Activated CD8-positive, alpha-beta memory T cell treated with anti-CD3 and anti-CD28 coated beads, Interleukin-2, amount 50 U/mL, for 4 hours (primary cell): ENCODE results near the gene HTT.

Experiments
- DNase-seq: peaks from one replicate; pipeline ENCODE4 v3.0.0-alpha.2; 2020

The HTT gene

GRCh38 chr4:3223956-3224748 lies 149.7 kb downstream of the HTT start:
- no peak for DNase-seq

GRCh38 chr4:3225071-3225850 lies 150.8 kb downstream of the HTT start:
- no peak for DNase-seq

GRCh38 chr4:3225936-3226335 lies 151.5 kb downstream of the HTT start:
- no peak for DNase-seq

- no peak for DNase-seq
These were observed 152.0 kb downstream of the HTT start for GRCh38 chr4:3226467-3226866.

GRCh38 chr4:3226944-3227343 lies 152.5 kb downstream of the HTT start:
- DNase-seq: no peak

GRCh38 chr4:3227878-3228675 lies 153.6 kb downstream of the HTT start:
- DNase-seq: no peak

- no peak for DNase-seq
These were observed 154.4 kb downstream of the HTT start for GRCh38 chr4:3228881-3229280.

GRCh38 chr4:3229328-3229727 lies 154.8 kb downstream of the HTT start:
- DNase-seq: no peak

- no peak for DNase-seq
These were observed 155.5 kb downstream of the HTT start for GRCh38 chr4:3229964-3230363.

GRCh38 chr4:3231471-3231870 lies 157.0 kb downstream of the HTT start:
- DNase-seq: no peak

- DNase-seq: no peak
These were observed 157.5 kb downstream of the HTT start for GRCh38 chr4:3232001-3232400.

- no peak for DNase-seq
These were observed 158.4 kb downstream of the HTT start for GRCh38 chr4:3232871-3233271.

GRCh38 chr4:3233391-3234071 lies 159.1 kb downstream of the HTT start:
- DNase-seq: no peak

GRCh38 chr4:3234171-3235029 lies 159.9 kb downstream of the HTT start:
- DNase-seq: no peak

- DNase-seq: no peak
These were observed 160.5 kb downstream of the HTT start for GRCh38 chr4:3235030-3235345.

GRCh38 chr4:3235581-3235980 lies 161.1 kb downstream of the HTT start:
- no peak for DNase-seq

GRCh38 chr4:3236326-3236878 lies 161.9 kb downstream of the HTT start:
- no peak for DNase-seq

GRCh38 chr4:3237266-3237665 lies 162.8 kb downstream of the HTT start:
- DNase-seq: no peak

- no peak for DNase-seq
These were observed 163.5 kb downstream of the HTT start for GRCh38 chr4:3237712-3238560.

GRCh38 chr4:3238721-3239120 lies 164.2 kb downstream of the HTT start:
- DNase-seq: no peak

GRCh38 chr4:3239303-3239702 lies 164.8 kb downstream of the HTT start:
- no peak for DNase-seq
